GM12872 (cell line): ENCODE measurements around the gene PRR5.

Experiments
- TF ChIP-seq, protein P1 (sequence below): IDR thresholded peaks from 3 replicates; pipeline ENCODE4 v1.5.1; 2011; ENCODE audit warnings: low read depth, mild to moderate bottlenecking, low read length, moderate library complexity; ENCODE audit not compliant: insufficient read depth

Gene PRR5

DNA sequence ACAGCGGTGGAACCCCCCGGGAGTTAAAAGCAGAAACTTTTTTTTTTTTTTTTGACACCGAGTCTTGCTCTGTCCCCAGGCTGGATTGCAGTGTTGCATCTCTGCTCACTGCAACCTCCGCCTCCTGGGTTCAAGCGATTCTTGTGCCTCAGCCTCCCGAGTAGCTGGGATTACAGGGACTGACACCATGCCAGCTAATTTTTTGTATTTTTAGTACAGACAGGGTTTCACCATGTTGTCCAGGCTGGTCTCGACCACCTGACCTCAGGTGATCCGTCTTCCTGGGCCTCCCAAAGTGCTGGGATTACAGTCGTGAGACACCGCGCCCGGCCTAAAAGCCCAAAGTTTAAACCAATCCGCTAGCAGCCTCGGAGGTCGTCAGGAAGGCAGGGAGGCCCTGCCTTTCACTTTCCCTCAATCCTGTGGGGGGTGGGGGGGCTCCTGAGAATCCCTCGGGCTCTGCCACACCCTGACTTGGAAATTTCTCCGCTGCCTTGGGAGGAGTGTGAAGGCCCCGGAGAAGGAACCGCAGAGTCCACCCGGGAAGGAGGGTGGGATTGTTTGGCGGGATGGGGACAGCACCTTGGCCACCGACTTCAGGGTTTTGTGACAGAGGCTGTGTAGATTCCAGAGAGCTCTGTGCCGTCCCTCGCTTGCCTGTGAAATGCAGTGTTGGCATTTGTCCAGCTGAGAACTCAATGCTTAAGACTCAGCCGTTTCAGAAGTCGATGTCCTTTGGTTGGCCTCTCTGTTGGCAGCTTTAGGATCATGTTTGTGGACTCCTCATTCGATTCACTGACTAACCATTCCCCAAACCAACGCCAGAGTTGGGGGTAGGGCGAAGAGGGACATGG, 51.4 kb downstream of the PRR5 start:
- TF ChIP-seq, protein P1, sequence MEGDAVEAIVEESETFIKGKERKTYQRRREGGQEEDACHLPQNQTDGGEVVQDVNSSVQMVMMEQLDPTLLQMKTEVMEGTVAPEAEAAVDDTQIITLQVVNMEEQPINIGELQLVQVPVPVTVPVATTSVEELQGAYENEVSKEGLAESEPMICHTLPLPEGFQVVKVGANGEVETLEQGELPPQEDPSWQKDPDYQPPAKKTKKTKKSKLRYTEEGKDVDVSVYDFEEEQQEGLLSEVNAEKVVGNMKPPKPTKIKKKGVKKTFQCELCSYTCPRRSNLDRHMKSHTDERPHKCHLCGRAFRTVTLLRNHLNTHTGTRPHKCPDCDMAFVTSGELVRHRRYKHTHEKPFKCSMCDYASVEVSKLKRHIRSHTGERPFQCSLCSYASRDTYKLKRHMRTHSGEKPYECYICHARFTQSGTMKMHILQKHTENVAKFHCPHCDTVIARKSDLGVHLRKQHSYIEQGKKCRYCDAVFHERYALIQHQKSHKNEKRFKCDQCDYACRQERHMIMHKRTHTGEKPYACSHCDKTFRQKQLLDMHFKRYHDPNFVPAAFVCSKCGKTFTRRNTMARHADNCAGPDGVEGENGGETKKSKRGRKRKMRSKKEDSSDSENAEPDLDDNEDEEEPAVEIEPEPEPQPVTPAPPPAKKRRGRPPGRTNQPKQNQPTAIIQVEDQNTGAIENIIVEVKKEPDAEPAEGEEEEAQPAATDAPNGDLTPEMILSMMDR = no peak

DNA sequence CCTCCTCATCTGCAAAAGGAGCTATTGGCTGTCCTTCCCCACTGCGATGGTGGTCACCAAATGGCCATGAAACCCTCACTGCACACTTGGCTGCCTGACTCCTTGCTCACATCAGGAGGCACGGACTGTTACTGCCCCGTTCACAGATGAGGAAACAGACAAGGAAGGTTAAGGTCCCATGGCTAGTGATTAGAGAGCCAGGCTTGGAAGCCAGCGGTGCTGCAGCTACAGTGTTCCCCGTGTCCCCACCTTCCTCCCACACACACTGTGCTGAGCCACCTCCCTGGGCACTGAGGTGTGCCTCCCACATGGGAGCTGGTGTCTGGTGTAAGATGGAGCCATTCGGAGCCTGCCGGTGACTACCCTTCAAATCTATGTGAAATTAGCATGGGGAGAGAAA, 53.0 kb downstream of the PRR5 start:
- TF ChIP-seq, protein P1 = no peak

DNA sequence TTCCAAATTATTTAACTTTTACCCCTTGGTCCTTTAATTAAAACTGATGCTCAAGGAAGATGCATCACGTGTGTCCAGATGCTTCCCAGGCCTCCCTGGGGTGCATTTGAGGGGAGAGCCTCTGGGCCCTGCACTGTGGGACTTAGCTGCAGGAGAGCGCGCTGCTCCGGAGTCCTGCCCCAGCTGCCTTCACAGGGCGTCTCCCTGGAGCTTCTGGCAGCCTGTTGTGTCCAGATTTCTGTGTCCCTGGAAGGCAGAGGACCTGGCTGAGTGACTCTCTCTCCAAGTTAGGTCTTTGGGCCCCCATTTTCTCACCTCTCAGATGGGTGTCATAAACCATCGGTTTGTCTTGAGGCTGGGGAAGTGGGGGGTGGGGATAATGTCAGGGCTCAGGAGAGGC, 53.4 kb downstream of the PRR5 start:
- TF ChIP-seq, protein P1 = no peak

DNA sequence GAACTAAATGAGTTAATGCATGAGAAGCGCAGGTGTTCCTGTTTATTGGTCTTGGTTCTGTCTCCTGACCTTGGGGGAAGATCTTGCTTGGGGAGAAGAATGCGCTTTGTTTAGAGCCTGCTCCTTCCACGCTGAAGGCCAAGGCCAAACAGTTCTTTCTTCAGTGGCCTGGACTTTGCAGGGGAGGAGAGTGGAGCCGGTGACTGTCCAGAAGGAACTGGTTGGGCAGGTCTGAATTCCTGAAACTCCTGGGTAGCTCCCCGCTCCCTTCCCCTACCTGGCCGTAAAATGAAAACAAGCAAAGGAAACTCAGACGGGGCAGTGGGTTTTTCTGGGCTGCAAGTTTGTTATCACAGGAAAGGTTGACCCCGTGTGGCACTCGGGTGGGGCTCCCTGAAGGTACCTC, 54.0 kb downstream of the PRR5 start:
- TF ChIP-seq, protein P1 = no peak

DNA sequence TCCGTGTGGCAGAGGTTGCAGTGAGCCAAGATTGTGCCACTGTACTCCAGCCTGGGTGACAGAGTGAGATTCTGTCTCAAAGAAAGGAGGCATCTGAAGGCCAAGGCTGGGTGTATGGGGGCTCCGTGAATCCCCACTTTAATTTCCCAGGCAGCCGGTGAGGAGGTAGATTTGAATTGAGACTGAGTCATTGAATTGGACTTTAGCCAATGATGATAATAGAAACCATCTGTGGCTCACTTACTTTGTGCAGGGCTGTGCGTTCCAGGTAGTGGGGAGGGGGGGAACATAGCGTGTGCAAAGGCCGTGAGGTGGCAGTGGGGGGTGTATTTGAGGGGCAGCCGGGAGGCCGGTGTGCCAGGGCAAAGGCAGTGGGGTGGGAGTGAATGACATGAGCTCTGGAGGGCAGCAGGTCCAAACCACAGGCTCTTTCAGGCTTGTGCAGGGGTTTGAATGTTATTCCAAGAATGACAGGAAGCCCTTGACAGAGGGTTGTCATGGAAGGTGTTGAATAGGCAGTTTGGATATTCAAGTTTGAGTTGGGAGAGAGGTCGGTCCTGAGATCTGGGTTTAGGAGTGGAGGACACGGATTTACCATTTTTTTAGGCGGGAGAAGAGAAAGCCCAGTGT, 56.5 kb downstream of the PRR5 start:
- TF ChIP-seq, protein P1 = no peak

DNA sequence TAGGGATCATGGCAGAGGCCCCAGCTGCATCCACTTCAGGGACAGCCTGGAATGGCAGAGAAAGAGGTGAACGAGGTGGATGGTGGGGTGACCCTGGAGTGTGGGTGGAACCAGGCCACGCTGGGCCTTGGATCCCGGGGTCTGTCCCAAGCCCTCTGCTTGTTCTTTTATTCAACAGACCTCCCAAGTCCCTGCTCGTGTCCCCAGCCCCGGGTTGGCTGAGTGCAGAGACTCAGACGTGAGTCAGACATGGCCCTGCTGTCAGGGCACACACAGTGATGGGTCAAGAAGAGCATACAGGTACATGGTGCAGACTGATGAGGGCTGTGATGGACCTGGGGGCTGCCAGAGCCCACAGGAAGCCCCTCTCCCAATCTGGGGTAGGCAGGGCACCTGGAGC, 57.0 kb downstream of the PRR5 start:
- TF ChIP-seq, protein P1 = no peak

DNA sequence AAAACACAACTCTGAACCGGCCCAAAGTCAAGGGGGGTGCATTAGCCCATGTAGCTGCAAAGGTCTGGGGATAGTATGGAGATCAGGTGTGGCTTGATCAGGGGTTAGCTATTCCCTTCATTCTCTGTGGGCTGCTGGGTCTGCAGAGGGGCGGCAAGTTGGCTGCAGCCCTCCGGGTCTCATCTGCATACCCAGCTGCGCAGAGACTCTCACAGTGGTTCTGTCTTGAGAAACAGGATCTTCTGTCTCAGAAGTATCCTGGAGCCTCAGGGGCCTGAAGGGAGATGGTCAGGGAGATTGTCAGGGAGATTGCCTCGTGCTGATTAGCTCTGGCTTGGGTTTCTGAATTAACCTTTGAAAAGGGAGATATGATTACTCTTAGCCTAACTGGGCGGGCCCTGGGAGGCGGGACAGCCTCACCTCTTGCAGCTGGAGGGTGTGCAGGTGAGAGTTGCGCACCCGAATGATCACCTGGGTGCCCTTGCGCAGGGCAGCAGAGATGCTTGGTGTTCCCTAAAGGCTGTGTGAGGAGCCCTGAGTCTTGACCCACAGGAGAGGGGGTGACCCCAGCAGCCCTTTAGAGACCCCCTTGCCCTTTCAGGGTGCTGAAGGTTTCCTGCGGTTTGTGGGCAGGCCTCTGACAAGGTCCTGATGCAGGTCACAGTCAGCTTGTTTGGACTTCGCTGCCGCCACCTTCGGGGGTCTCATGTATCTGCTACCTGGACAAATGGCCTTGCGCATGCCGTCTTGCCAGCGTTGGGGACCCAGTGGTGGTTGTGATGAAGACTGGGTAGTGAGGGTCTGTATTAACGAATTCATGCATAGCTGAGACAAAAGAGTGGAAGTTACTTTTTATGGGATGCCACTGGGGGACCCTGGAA, 57.7 kb downstream of the PRR5 start:
- TF ChIP-seq, protein P1 = no peak
